Panc1 (cell line): Measurements from ENCODE around the gene NDUFV2.

Experiments used
- POLR2AphosphoS5 ChIP-seq: IDR thresholded peaks from 2 replicates; pipeline ENCODE4 v1.6.1; 2012; ENCODE audit warnings: mild to moderate bottlenecking, low read depth, low read length, moderate library complexity
- REST ChIP-seq, 2 experiments: IDR thresholded peaks; 2 replicates each; pipeline ENCODE4 v1.6.1; 2011 to 2012; ENCODE audit warnings: low read depth in 2 of 2, control low read depth in 1 of 2, low read length in 1 of 2, mild to moderate bottlenecking in 1 of 2, moderate library complexity in 1 of 2; ENCODE audit not compliant: insufficient read depth in 1 of 2
- TF ChIP-seq, protein P1 (sequence below): fragments of 450-650 bp; IDR thresholded peaks from 2 replicates; pipeline ENCODE4 v1.5.1; 2017; ENCODE audit warnings: mild to moderate bottlenecking

- TF ChIP-seq, protein P1, sequence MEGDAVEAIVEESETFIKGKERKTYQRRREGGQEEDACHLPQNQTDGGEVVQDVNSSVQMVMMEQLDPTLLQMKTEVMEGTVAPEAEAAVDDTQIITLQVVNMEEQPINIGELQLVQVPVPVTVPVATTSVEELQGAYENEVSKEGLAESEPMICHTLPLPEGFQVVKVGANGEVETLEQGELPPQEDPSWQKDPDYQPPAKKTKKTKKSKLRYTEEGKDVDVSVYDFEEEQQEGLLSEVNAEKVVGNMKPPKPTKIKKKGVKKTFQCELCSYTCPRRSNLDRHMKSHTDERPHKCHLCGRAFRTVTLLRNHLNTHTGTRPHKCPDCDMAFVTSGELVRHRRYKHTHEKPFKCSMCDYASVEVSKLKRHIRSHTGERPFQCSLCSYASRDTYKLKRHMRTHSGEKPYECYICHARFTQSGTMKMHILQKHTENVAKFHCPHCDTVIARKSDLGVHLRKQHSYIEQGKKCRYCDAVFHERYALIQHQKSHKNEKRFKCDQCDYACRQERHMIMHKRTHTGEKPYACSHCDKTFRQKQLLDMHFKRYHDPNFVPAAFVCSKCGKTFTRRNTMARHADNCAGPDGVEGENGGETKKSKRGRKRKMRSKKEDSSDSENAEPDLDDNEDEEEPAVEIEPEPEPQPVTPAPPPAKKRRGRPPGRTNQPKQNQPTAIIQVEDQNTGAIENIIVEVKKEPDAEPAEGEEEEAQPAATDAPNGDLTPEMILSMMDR: peak; percentile 9; the same call in 1 of the 2 replicates
- TF ChIP-seq REST (IDR thresholded peaks at IDR 0.05; ENCODE audit: insufficient read depth in 1 of 2, low read depth in 2 of 2, low read length in 1 of 2): no peak
- no peak; the same call in 1 of the 2 replicates for TF ChIP-seq POLR2AphosphoS5
Measured at GRCh38 chr18:9103376-9103873, 926 bp downstream of the NDUFV2 start.
